ENCODE data around the gene CASZ1.

The CASZ1 gene

DNA sequence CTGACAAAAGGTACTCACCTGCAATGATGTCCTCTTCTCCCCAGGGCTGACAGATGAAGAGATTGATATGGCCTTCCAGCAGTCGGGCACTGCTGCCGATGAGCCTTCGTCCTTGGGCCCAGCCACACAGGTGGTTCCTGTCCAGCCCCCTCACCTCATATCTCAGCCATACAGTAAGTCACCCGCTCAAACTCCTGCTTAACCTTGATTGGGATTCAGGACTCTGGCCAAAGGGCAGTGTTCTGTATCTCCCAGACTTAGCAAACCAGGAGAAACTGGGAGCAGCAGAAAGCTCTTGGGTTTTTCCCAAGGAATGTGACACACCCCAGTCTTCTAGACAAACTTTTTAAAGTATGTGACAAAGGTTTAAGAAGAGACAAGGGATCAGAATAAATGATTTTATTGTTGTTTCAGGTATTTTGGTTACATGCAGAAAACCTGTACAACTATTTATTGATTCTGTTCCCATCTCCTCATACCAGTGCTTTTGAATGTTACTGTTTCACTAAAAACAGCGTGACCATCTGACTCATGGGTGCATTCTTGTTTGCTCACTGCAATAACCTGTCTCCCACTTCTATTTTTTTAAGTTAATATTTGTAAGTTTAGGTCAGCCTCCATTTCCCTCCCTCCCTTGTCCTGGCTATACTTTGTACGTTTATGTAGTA, 197.1 kb downstream of the CASZ1 start:
- TF ChIP-seq POLR2A (IDR thresholded peaks at IDR 0.05; ENCODE audit: low read depth, low read length), result no peak
- FAIRE-seq (peak; percentile 74), DNase-seq (ENCODE audit: insufficient read length, low spot score) (peak; percentile 36)

- DNase-seq (ENCODE audit: insufficient read length, low spot score), result no peak
- no peak for FAIRE-seq
- no peak for TF ChIP-seq POLR2A (IDR thresholded peaks at IDR 0.05; ENCODE audit: low read depth, low read length)
These were observed 198.1 kb downstream of the CASZ1 start for GRCh38 chr1:10598389-10598702.

- no peak for TF ChIP-seq POLR2A (IDR thresholded peaks at IDR 0.05; ENCODE audit: low read depth, low read length)
- DNase-seq (ENCODE audit: insufficient read length, low spot score) (no peak), FAIRE-seq (no peak)
These were observed 198.7 kb downstream of the CASZ1 start for GRCh38 chr1:10597492-10598388.

GRCh38 chr1:10596780-10597179, 199.7 kb downstream of the CASZ1 start:
- FAIRE-seq (no peak), DNase-seq (ENCODE audit: insufficient read length, low spot score) (no peak)
- TF ChIP-seq POLR2A (IDR thresholded peaks at IDR 0.05; ENCODE audit: low read depth, low read length), result no peak

DNA sequence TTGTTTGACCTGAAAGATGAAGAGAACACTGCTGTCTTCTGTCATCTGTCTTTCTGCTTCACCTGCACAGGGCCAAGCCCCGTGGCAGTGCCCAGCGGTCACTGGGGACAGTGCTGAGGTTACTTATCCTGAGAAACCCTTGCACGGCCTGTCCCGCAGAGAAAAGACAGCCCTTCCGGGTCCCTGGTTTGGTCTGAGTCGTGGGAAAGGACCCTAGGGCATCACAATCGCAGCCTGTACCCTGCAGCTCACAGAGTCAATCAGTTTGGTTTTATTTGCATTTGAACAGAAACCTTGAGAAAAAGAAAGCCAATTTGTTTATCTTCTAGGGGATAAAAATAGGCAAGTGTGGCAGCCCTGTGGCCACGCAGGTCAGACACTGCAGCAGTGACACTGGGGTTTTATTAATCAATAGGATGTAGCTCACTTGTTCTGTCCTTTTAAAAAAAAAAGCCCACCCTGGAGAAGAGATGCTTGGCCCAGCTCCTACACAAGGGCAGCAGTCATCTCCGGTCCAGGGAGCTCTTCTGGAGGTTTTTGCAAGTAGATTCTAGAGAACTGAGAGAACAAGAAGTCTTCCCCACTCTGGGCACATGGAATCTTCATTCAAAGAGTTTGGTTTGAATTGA, 201.7 kb downstream of the CASZ1 start:
- TF ChIP-seq POLR2A (IDR thresholded peaks at IDR 0.05; ENCODE audit: low read depth, low read length), result no peak
- DNase-seq (ENCODE audit: insufficient read length, low spot score), result no peak
- FAIRE-seq, result no peak

DNA sequence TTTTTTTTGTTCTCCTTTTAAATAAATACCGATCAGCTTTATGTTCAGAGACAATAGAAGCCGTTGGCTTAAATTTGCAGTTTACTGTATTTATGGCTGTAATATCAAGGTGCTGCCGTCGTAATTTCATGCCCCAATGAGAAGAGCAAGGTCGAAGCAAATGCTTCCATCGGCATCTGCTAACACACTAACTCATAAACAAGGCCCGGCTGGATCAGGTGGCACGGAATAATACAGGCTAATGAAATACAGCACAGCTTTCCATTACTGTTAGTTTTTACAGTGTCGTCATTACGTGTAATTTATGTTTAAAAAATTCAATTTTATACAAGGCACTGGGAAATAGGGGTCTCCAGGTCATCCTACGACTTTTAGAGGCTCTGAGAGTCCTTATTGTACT, 202.7 kb downstream of the CASZ1 start:
- TF ChIP-seq POLR2A (IDR thresholded peaks at IDR 0.05; ENCODE audit: low read depth, low read length), result no peak
- DNase-seq (ENCODE audit: insufficient read length, low spot score), result no peak
- no peak for FAIRE-seq

GRCh38 chr1:10592373-10592772, 204.1 kb downstream of the CASZ1 start:
- no peak for DNase-seq (ENCODE audit: insufficient read length, low spot score)
- FAIRE-seq, result no peak
- TF ChIP-seq POLR2A (IDR thresholded peaks at IDR 0.05; ENCODE audit: low read depth, low read length), result no peak

DNA sequence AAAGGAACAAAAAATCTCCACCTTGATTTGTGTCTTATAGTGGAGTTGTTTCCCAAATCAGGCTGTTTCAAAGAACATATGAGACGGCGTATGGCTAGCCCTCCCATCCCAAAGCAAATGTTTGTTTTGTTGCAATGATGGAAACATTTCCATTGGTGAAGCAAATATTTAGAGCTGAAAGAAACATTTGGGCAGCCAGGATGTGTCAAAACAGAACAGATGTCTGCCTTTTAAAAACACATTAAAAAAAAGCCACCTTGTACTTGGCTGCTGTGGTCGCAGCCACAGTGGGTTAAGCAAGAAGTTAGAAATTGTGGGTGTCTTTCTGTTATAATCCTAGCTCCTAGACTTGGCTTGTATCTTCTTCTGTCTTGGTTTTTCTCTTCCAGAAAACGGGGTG, 205.4 kb downstream of the CASZ1 start:
- DNase-seq (ENCODE audit: insufficient read length, low spot score) (no peak), FAIRE-seq (no peak)

GRCh38 chr1:10589074-10589473, 207.4 kb downstream of the CASZ1 start:
- DNase-seq (ENCODE audit: insufficient read length, low spot score) (no peak), FAIRE-seq (no peak)
- no peak for TF ChIP-seq POLR2A (IDR thresholded peaks at IDR 0.05; ENCODE audit: low read depth, low read length)

More for the DNA sequence above, 205.4 kb downstream of the CASZ1 start:
- TF ChIP-seq POLR2A (IDR thresholded peaks at IDR 0.05; ENCODE audit: low read depth, low read length), result no peak

GRCh38 chr1:10588640-10589039, 207.8 kb downstream of the CASZ1 start:
- no peak for TF ChIP-seq POLR2A (IDR thresholded peaks at IDR 0.05; ENCODE audit: low read depth, low read length)
- FAIRE-seq (no peak), DNase-seq (ENCODE audit: insufficient read length, low spot score) (no peak)

Measured in H54 (cell line).